CMK (cell line): Measurements from ENCODE around the gene HBP1.
"Not testable (repeated sequence)": the region's sequence is repeated elsewhere in the genome, so short reads cannot be mapped to it uniquely, and the experiment has no call there.

Experiments used
- DNase-seq: peaks from one replicate; pipeline ENCODE4 v3.0.0-alpha.2; 2010; ENCODE audit warnings: low read depth

Gene HBP1

GRCh38 chr7:107168233-107169119, at the start of gene HBP1:
Gene HBP1 (plus strand): TSS chr7:107169003. CDS start chr7:107179894, 10,891 bp downstream.
- peak; percentile 97 for DNase-seq

- DNase-seq = no peak
Observed at GRCh38 chr7:107119376-107120105, 49.3 kb upstream of the HBP1 start.

GRCh38 chr7:107122486-107122911, 46.3 kb upstream of the HBP1 start:
- DNase-seq = no peak

- DNase-seq = no peak
Observed at GRCh38 chr7:107123392-107123791, 45.4 kb upstream of the HBP1 start.

GRCh38 chr7:107125475-107125874, 43.3 kb upstream of the HBP1 start:
- no peak for DNase-seq

- no peak for DNase-seq
Observed at GRCh38 chr7:107128217-107128616, 40.6 kb upstream of the HBP1 start.

- DNase-seq = no peak
Observed at GRCh38 chr7:107128748-107129147, 40.1 kb upstream of the HBP1 start.

GRCh38 chr7:107130487-107131220, 38.1 kb upstream of the HBP1 start:
- DNase-seq = no peak

GRCh38 chr7:107133396-107133795, 35.4 kb upstream of the HBP1 start:
- DNase-seq = no peak

- no peak for DNase-seq
Observed at GRCh38 chr7:107138696-107139420, 29.9 kb upstream of the HBP1 start.

- DNase-seq = not testable (repeated sequence)
Observed at GRCh38 chr7:107143875-107144274, 24.9 kb upstream of the HBP1 start.

GRCh38 chr7:107145067-107145838, 23.6 kb upstream of the HBP1 start:
- DNase-seq = no peak

GRCh38 chr7:107147464-107148393, 21.1 kb upstream of the HBP1 start:
- no peak for DNase-seq

GRCh38 chr7:107148721-107149120, 20.1 kb upstream of the HBP1 start:
- DNase-seq = no peak

GRCh38 chr7:107149863-107150262, 18.9 kb upstream of the HBP1 start:
- no peak for DNase-seq

GRCh38 chr7:107150375-107151073, 18.3 kb upstream of the HBP1 start:
- DNase-seq = no peak

GRCh38 chr7:107151538-107151937, 17.3 kb upstream of the HBP1 start:
- DNase-seq = no peak

- DNase-seq = no peak
Observed at GRCh38 chr7:107152011-107152410, 16.8 kb upstream of the HBP1 start.

GRCh38 chr7:107154826-107155225, 14.0 kb upstream of the HBP1 start:
- DNase-seq = no peak
